Measurements from ENCODE around the gene TRIB2. TPM values are rescaled to one million over a fixed set of nuclear protein-coding genes. Genes with fewer than 3 reads are reported as not detected.

TRIB2 gene
- total RNA-seq, 1 experiment from 2014 or later, result 76.6 TPM

GRCh38 chr2:12773586-12774394 lies 57.1 kb downstream of the TRIB2 start:
- no peak for DNase-seq
- H3K9me3 ChIP-seq, result peaks cover 8% of the 10 kb centered on the region
- no peak overlapping the region for H3K4me3 ChIP-seq
- no peaks in the 10 kb centered on the region for H3K36me3 ChIP-seq
- no peaks in the 10 kb centered on the region for H3K27me3 ChIP-seq

GRCh38 chr2:12774395-12774727 lies 57.6 kb downstream of the TRIB2 start:
- Histone ChIP-seq H3K27me3 (no peaks in the 10 kb centered on the region), H3K36me3 (no peaks in the 10 kb centered on the region), H3K4me3 (no peak overlapping the region), H3K9me3 (peaks cover 8% of the 10 kb centered on the region)
- no peak for DNase-seq

- Histone ChIP-seq H3K4me3 (no peak overlapping the region), H3K9me3 (peaks cover 8% of the 10 kb centered on the region), H3K27me3 (no peaks in the 10 kb centered on the region), H3K36me3 (no peaks in the 10 kb centered on the region)
- no peak for DNase-seq
Observed at GRCh38 chr2:12776521-12776961, 59.8 kb downstream of the TRIB2 start.

GRCh38 chr2:12778369-12778768 lies 61.6 kb downstream of the TRIB2 start:
- H3K9me3 ChIP-seq, result peaks cover 8% of the 10 kb centered on the region
- DNase-seq, result no peak
- H3K27me3 ChIP-seq, result no peaks in the 10 kb centered on the region

GRCh38 chr2:12778811-12779579 lies 62.3 kb downstream of the TRIB2 start:
- peaks cover 7% of the 10 kb centered on the region for H3K9me3 ChIP-seq
- no peak for DNase-seq
- H3K36me3 ChIP-seq, result no peaks in the 10 kb centered on the region

More at GRCh38 chr2:12778369-12778768, 61.6 kb downstream of the TRIB2 start:
- H3K36me3 ChIP-seq, result no peaks in the 10 kb centered on the region
- no peak overlapping the region for H3K4me3 ChIP-seq

GRCh38 chr2:12781329-12781728 lies 64.6 kb downstream of the TRIB2 start:
- Histone ChIP-seq H3K27me3 (no peaks in the 10 kb centered on the region), H3K36me3 (no peaks in the 10 kb centered on the region), H3K4me3 (no peak overlapping the region), H3K9me3 (peaks cover 14% of the 10 kb centered on the region)
- DNase-seq, result no peak

More at GRCh38 chr2:12778811-12779579, 62.3 kb downstream of the TRIB2 start:
- H3K4me3 ChIP-seq, result no peak overlapping the region
- no peaks in the 10 kb centered on the region for H3K27me3 ChIP-seq

GRCh38 chr2:12787891-12788801 lies 71.4 kb downstream of the TRIB2 start:
- no peak overlapping the region for H3K4me3 ChIP-seq
- H3K9me3 ChIP-seq, result peaks cover 47% of the 10 kb centered on the region
- H3K36me3 ChIP-seq, result no peaks in the 10 kb centered on the region
- H3K27me3 ChIP-seq, result no peaks in the 10 kb centered on the region
- DNase-seq, result peak; percentile 90

GRCh38 chr2:12791906-12792305 lies 75.2 kb downstream of the TRIB2 start:
- H3K9me3 ChIP-seq, result peaks cover 31% of the 10 kb centered on the region
- H3K4me3 ChIP-seq, result no peak overlapping the region
- DNase-seq, result no peak
- no peaks in the 10 kb centered on the region for H3K36me3 ChIP-seq
- H3K27me3 ChIP-seq, result no peaks in the 10 kb centered on the region

All from MG63 (cell line).